ENCODE measurements around the gene ICE1.
"Not testable (repeated sequence)": the region's sequence is repeated elsewhere in the genome, so short reads cannot be mapped to it uniquely, and the experiment has no call there.

ICE1 gene

GRCh38 chr5:5421961-5422818, at the start of gene ICE1:
ICE1 (plus strand) TSS chr5:5422677; CDS start chr5:5422916, 239 bp downstream.
- peak; percentile 97 for DNase-seq

- DNase-seq = no peak
Measured at GRCh38 chr5:5372930-5373329, 49.5 kb upstream of the ICE1 start.

- no peak for DNase-seq
Measured at GRCh38 chr5:5373351-5373989, 49.0 kb upstream of the ICE1 start.

GRCh38 chr5:5374009-5374715, 48.3 kb upstream of the ICE1 start:
- DNase-seq = no peak

- no peak for DNase-seq
Measured at GRCh38 chr5:5377780-5378179, 44.7 kb upstream of the ICE1 start.

- DNase-seq = no peak
Measured at GRCh38 chr5:5378531-5378930, 43.9 kb upstream of the ICE1 start.

GRCh38 chr5:5380298-5380697, 42.2 kb upstream of the ICE1 start:
- DNase-seq = no peak

- no peak for DNase-seq
Measured at GRCh38 chr5:5381310-5381913, 41.1 kb upstream of the ICE1 start.

- no peak for DNase-seq
Measured at GRCh38 chr5:5383461-5383860, 39.0 kb upstream of the ICE1 start.

- DNase-seq = no peak
Measured at GRCh38 chr5:5384660-5385330, 37.7 kb upstream of the ICE1 start.

GRCh38 chr5:5385331-5385662, 37.2 kb upstream of the ICE1 start:
- no peak for DNase-seq

- no peak for DNase-seq
Measured at GRCh38 chr5:5386329-5386728, 36.1 kb upstream of the ICE1 start.

GRCh38 chr5:5387192-5387591, 35.3 kb upstream of the ICE1 start:
- DNase-seq = peak; percentile 82

- no peak for DNase-seq
Measured at GRCh38 chr5:5387777-5388176, 34.7 kb upstream of the ICE1 start.

GRCh38 chr5:5390121-5390869, 32.2 kb upstream of the ICE1 start:
- not testable (repeated sequence) for DNase-seq

GRCh38 chr5:5392504-5392903, 30.0 kb upstream of the ICE1 start:
- not testable (repeated sequence) for DNase-seq

GRCh38 chr5:5394384-5394986, 28.0 kb upstream of the ICE1 start:
- peak; percentile 19 for DNase-seq

GRCh38 chr5:5395093-5395492, 27.4 kb upstream of the ICE1 start:
- not testable (repeated sequence) for DNase-seq

GRCh38 chr5:5398071-5398470, 24.4 kb upstream of the ICE1 start:
- no peak for DNase-seq

GRCh38 chr5:5401095-5401494, 21.4 kb upstream of the ICE1 start:
- no peak for DNase-seq

- DNase-seq = no peak
Measured at GRCh38 chr5:5403741-5404140, 18.7 kb upstream of the ICE1 start.

- DNase-seq = no peak
Measured at GRCh38 chr5:5404381-5404780, 18.1 kb upstream of the ICE1 start.

Data from kidney glomerular epithelial cell (primary cell).